ENCODE measurements around the gene ADCY2. TPM values are rescaled to one million over a fixed set of nuclear protein-coding genes. Genes with fewer than 3 reads are reported as not detected.

The ADCY2 gene
- polyA plus RNA-seq, 1 of the 3 experiments (the other 2 are of a cell fraction) = not detected

DNA sequence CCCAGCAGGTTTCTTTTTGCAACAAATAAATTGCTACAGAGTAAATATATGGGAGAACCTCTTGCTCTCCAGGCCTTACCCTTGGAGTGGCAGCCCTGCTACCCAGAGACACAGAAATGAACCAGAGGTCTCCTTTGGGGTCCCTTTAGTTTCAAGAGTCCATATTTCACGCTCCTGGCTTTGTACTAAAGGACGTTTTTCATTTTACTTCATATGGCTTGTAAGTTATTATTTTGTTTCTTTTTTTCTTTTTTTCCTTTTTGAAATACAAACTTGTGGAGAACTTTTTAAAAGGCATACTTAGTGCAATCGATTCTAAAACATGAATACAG is 3.3 kb upstream of the ADCY2 start:
- Histone ChIP-seq H3K27ac (ENCODE audit: low read depth in 2 of 2, low read length in 1 of 2) (no peak overlapping the region), H3K4me3 (ENCODE audit: low read depth in 2 of 2, low read length in 1 of 2) (peak overlapping the region in 1 of 2 experiments; percentile 16; a peak in 1 of 4 replicates), H2AFZ (ENCODE audit: low read depth) (no peak overlapping the region), H3K36me3 (replicated peaks in 1 of 2; ENCODE audit: control insufficient read depth in 1 of 2, insufficient read depth in 2 of 2, low read length in 1 of 2) (no peaks in the 10 kb centered on the region), H3K27me3 (ENCODE audit: insufficient read depth) (peaks cover 30% of the 10 kb centered on the region), H3K9me2 (no peaks in the 10 kb centered on the region), H3F3A (replicated peaks; ENCODE audit: insufficient read depth) (no peaks in the 10 kb centered on the region), H3K4me1 (ENCODE audit: control insufficient read depth in 1 of 2, insufficient read depth in 2 of 2, low read depth in 1 of 2, low read length in 1 of 2) (no peaks in the 10 kb centered on the region), H3K9me3 (no peaks in the 10 kb centered on the region), H3K9ac (no peak overlapping the region), H3K79me2 (ENCODE audit: insufficient read depth) (no peaks in the 10 kb centered on the region), H4K20me1 (ENCODE audit: insufficient read depth) (no peaks in the 10 kb centered on the region), H3K4me2 (no peak overlapping the region)
- TF ChIP-seq RXRA (IDR thresholded peaks at IDR 0.05; ENCODE audit: borderline replicate concordance, low read depth) (no peak), RAD21 (IDR thresholded peaks at IDR 0.05; ENCODE audit: low read length) (no peak), SIN3A (IDR thresholded peaks at IDR 0.05; ENCODE audit: borderline replicate concordance, low read depth, low read length) (no peak), FOXM1 (IDR thresholded peaks at IDR 0.05; ENCODE audit: low read depth) (no peak), FOXJ3 (CRISPR knock-in tag; IDR thresholded peaks at IDR 0.05) (no peak)
- TF ChIP-seq, protein P1, sequence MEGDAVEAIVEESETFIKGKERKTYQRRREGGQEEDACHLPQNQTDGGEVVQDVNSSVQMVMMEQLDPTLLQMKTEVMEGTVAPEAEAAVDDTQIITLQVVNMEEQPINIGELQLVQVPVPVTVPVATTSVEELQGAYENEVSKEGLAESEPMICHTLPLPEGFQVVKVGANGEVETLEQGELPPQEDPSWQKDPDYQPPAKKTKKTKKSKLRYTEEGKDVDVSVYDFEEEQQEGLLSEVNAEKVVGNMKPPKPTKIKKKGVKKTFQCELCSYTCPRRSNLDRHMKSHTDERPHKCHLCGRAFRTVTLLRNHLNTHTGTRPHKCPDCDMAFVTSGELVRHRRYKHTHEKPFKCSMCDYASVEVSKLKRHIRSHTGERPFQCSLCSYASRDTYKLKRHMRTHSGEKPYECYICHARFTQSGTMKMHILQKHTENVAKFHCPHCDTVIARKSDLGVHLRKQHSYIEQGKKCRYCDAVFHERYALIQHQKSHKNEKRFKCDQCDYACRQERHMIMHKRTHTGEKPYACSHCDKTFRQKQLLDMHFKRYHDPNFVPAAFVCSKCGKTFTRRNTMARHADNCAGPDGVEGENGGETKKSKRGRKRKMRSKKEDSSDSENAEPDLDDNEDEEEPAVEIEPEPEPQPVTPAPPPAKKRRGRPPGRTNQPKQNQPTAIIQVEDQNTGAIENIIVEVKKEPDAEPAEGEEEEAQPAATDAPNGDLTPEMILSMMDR (IDR thresholded peaks at IDR 0.05) = no peak
- DNase-seq = no peak
- WGBS (ENCODE audit: low lambda C conversion rate) = 9% methylated on average over 3 of the region's 3 CpGs
- ChIA-PET POLR2A (no interaction called here), CTCF (interaction anchor here (1.2 kb wide), 1 partner anchor 13 kb away, joined by 5 read pairs; no protein-coding TSS in a partner anchor)

DNA sequence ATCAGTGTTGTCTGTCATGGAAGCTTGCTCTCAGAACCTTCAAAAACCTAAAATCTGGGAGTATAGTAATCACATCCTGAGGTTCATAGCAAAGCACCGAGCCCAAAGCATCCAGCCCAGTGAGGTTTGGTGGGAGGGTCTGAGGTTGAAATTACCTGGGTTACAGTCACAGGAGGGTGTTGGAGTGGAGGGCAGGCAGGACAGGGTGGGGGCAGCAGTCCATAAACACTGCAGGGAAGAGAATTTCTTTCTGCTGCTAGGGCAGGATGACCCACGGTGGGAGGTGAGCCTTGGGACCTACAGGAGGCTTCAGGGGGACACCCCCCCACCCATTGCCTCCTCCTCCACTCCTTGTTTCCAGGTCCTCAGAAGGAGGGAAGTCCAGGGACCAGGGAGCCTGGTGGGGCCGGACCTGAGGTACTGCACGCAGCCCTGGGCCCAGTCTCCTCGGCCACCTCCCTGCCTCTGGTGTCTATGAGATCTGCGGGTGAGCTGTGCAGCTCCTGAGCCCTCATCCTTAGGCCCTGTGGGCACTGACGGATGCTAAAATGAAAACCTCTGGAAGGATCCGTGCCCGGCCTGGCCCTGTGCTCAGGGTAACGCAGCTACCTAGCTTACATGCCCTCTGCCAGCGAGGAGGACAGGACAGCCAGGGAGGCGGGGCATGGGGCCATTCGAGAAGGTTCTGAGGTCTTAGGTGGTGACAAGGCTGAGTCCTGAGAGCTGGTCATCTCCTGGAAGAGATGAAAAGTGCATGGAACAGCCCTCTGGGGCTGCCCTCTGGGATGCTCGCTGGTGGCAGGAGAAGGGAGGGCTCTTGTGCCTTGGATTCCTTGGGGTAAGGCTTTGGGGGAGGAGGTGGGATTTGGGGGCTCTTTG is 1.8 kb upstream of the ADCY2 start:
- DNase-seq = no peak
- Histone ChIP-seq H3K4me2 (no peak overlapping the region), H3F3A (replicated peaks; ENCODE audit: insufficient read depth) (no peaks in the 10 kb centered on the region), H3K4me3 (ENCODE audit: low read depth in 2 of 2, low read length in 1 of 2) (no peak overlapping the region), H3K9ac (no peak overlapping the region), H3K36me3 (replicated peaks in 1 of 2; ENCODE audit: control insufficient read depth in 1 of 2, insufficient read depth in 2 of 2, low read length in 1 of 2) (no peaks in the 10 kb centered on the region), H2AFZ (ENCODE audit: low read depth) (no peak overlapping the region), H3K9me3 (no peaks in the 10 kb centered on the region), H3K79me2 (ENCODE audit: insufficient read depth) (no peaks in the 10 kb centered on the region), H3K9me2 (no peaks in the 10 kb centered on the region), H3K27me3 (ENCODE audit: insufficient read depth) (peaks cover 42% of the 10 kb centered on the region), H3K4me1 (ENCODE audit: control insufficient read depth in 1 of 2, insufficient read depth in 2 of 2, low read depth in 1 of 2, low read length in 1 of 2) (no peaks in the 10 kb centered on the region), H4K20me1 (ENCODE audit: insufficient read depth) (no peaks in the 10 kb centered on the region), H3K27ac (ENCODE audit: low read depth in 2 of 2, low read length in 1 of 2) (no peak overlapping the region)
- TF ChIP-seq SMC3 (IDR thresholded peaks at IDR 0.05; ENCODE audit: low read depth, low read length) = no peak
- POLR2A ChIA-PET = no interaction called here
- 4% methylated on average over 12 of the region's 14 CpGs for WGBS (ENCODE audit: low lambda C conversion rate)
- CTCF ChIA-PET = no interaction called here

DNA sequence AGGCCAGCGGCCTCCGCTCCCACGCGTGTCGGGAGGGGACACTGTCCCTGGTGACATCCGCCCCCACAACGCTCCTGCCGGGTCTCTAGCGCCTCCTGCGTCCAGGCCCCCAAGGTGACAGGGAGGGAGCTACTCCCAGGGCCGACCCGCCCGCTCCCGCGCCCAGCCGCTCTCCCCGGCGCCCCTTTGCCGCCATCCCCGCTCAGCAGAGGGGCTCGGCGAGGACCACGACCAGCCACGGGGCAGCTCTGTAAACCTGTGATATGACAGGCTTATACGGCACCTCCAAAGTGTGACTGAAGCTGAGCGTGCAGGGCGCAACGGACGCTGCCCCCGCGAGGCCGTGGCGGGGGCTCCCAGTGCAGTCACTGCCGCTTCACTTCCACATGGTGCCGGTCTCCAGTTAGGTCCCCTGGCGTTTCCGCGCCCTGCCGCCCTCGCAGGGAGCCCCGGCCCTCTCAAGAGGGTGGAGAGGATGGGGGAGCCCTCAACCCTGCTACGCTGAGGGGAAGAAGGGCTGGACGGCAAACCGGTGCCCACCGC is 978 bp upstream of the ADCY2 start:
- H3K9me3 ChIP-seq = no peaks in the 10 kb centered on the region
- H3K27me3 ChIP-seq (ENCODE audit: insufficient read depth) = peaks cover 42% of the 10 kb centered on the region
- H3K36me3 ChIP-seq (replicated peaks in 1 of 2; ENCODE audit: control insufficient read depth in 1 of 2, insufficient read depth in 2 of 2, low read length in 1 of 2) = no peaks in the 10 kb centered on the region
- no peak overlapping the region for H2AFZ ChIP-seq (ENCODE audit: low read depth)
- WGBS (ENCODE audit: low lambda C conversion rate) = 8% methylated on average over 14 of the region's 45 CpGs
- POLR2A ChIA-PET = no interaction called here
- H3K9me2 ChIP-seq = no peaks in the 10 kb centered on the region
- CTCF ChIA-PET = no interaction called here
- H3K9ac ChIP-seq = no peak overlapping the region
- H3K4me1 ChIP-seq (ENCODE audit: control insufficient read depth in 1 of 2, insufficient read depth in 2 of 2, low read depth in 1 of 2, low read length in 1 of 2) = no peaks in the 10 kb centered on the region
- H4K20me1 ChIP-seq (ENCODE audit: insufficient read depth) = no peaks in the 10 kb centered on the region
- H3K27ac ChIP-seq (ENCODE audit: low read depth in 2 of 2, low read length in 1 of 2) = no peak overlapping the region
- no peaks in the 10 kb centered on the region for H3F3A ChIP-seq (replicated peaks; ENCODE audit: insufficient read depth)
- H3K79me2 ChIP-seq (ENCODE audit: insufficient read depth) = no peaks in the 10 kb centered on the region
- H3K4me3 ChIP-seq (ENCODE audit: low read depth in 2 of 2, low read length in 1 of 2) = no peak overlapping the region
- no peak overlapping the region for H3K4me2 ChIP-seq
- TF ChIP-seq EZH2phosphoT487 (IDR thresholded peaks at IDR 0.05; ENCODE audit: borderline replicate concordance, low read depth) (0 out of 2 replicates have a peak, but pooled peaks have one; percentile 39), RXRA (IDR thresholded peaks at IDR 0.05; ENCODE audit: borderline replicate concordance, low read depth) (no peak)
- peak; percentile 17 for DNase-seq

Data from SK-N-SH (cell line).